HG03575 (cell line): ENCODE measurements around the gene SGCD.

ENCODE experiments used
- ATAC-seq: cut with Tn5 transposase; IDR thresholded peaks from one replicate; pipeline ENCODE4 v1.9.1; 2021; ENCODE audit not compliant: unreplicated experiment, insufficient number of reproducible peaks, low FRiP score; ENCODE audit errors: extremely low read depth

Gene SGCD

DNA sequence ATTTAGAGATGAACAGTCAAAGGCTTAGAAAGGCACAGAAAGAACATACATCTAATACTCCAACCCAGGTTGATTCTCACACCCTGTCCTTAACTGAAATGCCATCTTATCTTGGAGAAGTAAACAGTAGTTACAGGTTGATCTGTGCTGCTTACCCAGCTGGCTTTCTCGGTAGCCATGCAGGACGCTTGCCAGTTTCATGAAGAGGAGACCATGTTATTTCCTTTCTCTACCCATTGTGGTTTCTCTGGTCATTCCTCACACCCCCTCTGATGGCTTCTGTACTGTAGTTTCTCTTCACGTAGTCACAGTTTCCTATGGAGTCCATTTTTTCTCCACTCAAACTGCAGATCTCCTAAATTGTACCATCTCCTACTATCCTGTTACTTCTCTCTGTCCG lies 206.0 kb downstream of the SGCD start:
- no peak for ATAC-seq

- ATAC-seq = no peak
These were observed 207.1 kb downstream of the SGCD start for GRCh38 chr5:156534085-156534484.

DNA sequence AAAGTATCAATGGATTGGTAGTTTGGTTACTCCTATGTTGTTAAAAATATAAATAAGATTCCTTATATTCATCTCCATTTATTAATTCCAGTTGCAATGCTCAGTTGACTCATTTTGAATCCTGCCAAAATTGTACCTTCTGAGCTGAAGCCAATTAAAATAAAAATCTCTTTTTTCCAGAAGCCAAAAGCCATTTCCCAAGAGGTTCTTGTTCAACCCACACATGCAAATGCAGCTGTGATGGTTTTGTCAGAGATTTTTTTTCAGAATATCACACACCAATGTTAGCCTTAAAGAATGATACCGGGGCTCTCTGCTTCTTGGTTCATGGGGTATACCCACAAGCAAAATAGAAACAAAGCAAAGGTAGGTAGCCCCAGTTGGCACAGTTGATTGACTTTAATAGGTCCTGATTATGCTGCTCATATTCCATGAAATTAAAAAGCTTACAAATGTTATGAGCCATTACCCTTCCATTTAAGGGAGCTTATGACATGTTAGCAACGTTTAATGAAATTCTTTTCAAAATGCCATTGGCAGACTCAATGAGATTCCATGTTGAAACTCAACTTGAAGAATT lies 208.0 kb downstream of the SGCD start:
- ATAC-seq = no peak

GRCh38 chr5:156540491-156540890 lies 213.5 kb downstream of the SGCD start:
- ATAC-seq = no peak

- no peak for ATAC-seq
These were observed 214.6 kb downstream of the SGCD start for GRCh38 chr5:156541582-156541981.

- ATAC-seq = no peak
These were observed 216.6 kb downstream of the SGCD start for GRCh38 chr5:156543348-156544145.

- no peak for ATAC-seq
These were observed 225.9 kb downstream of the SGCD start for GRCh38 chr5:156552855-156553358.

- no peak for ATAC-seq
These were observed 229.9 kb downstream of the SGCD start for GRCh38 chr5:156556666-156557406.

- no peak for ATAC-seq
These were observed 233.0 kb downstream of the SGCD start for GRCh38 chr5:156560002-156560401.

- ATAC-seq = no peak
These were observed 234.7 kb downstream of the SGCD start for GRCh38 chr5:156561651-156562050.

- ATAC-seq = no peak
These were observed 243.7 kb downstream of the SGCD start for GRCh38 chr5:156570615-156571014.

- no peak for ATAC-seq
These were observed 254.8 kb downstream of the SGCD start for GRCh38 chr5:156581725-156582124.

DNA sequence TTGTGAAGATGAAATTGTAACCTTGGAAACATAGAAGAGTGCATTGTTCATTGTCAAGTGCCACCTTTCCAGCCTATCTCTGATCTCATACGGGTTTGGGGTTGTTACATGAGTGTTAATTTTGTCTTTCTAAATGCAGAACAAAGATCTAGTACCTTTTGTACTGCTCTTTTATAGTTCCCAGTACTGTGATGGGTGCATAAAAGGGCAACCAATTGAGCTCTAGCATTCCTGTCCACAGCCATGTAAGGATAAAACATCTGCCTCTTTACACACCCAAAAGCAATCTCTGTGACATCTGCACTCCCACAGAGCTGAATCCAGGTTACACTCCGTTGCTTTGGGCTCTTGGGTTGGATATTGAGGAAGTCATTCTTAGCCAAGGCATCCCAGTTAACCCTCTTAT lies 255.2 kb downstream of the SGCD start:
- no peak for ATAC-seq

DNA sequence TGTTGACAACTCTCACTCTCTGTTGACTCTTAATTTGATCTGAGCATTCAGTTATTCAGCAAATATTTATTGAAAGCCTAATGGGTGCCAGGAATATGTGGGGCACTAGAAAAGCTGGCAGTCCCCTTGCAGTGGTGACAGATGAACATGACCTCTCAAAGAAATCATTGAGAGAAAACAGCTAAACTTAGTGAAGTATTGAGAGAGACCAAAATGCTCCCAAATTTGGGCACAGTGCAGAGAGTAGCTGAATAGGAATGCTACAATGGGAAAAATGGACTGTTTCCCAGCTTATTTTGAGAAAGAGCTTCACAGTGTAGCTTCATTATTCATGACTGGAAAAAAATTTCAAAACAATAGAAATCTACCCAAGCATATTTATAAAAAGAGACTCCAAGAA lies 257.9 kb downstream of the SGCD start:
- ATAC-seq = no peak

GRCh38 chr5:156585999-156586398 lies 259.0 kb downstream of the SGCD start:
- ATAC-seq = no peak

DNA sequence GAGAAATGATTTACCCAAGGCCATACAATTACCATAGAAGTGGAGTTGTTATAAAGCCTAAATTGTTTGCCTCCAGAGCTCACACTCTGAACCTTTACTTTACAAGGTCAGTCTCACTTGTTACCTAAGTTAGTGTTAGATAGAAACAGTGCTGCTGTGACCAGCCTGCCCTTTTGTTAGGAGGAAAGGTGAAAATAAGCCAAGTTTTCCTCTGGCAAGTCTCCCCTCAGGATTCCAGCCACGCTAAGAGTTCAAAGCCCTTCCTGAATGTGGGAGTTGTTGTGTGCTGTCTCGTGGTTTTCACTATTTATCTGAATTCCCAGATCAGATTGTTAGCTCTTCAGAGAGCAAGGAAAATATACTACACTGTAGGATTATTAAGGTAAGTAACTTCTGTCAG lies 260.0 kb downstream of the SGCD start:
- no peak for ATAC-seq

GRCh38 chr5:156588306-156588705 lies 261.3 kb downstream of the SGCD start:
- ATAC-seq = no peak

DNA sequence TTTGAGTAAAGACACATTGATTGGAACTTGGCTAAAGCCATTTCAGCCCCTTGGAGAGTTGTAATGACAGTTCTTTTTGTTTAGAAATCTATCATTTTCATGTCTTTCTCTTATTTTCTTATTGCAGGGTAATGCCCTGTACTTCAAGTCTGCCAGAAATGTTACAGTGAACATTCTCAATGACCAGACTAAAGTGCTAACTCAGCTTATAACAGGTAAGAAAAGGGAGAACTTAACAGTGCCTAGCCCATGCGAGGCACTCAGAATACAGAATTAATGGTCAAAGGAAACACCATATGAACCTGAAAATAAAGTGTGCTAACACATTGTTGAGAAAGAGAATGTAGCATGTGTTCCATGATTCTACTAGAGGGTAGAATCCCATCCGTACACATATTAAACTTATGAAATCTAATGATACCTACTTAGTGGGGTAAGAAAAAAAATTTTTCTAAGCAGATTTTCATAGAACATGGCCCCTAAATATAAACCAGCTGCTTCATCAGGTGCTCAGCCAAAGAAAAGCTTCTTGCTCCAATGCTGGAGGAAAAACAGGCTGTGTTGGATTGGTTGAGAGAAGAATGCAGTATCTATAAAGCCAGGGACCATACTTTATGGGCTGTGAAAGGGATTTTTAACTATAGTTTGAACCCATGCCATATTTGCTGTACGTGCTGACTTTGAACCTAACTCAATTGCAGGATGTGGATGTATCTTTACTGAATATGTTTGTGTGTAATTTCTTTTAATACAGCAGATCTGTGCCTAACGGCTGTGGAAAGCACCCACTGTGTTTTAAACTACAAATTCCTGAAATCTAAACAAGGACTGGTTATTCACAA lies 262.4 kb downstream of the SGCD start:
- no peak for ATAC-seq

GRCh38 chr5:156589946-156590216 lies 262.9 kb downstream of the SGCD start:
- ATAC-seq = no peak
